ENCODE data around the gene GALNT2.

GALNT2 gene

GRCh38 chr1:230288641-230289349 is 221.8 kb downstream of the GALNT2 start:
- no peak for DNase-seq

- no peak for DNase-seq
Measured at GRCh38 chr1:230289350-230289644, 222.3 kb downstream of the GALNT2 start.

- no peak for DNase-seq
Measured at GRCh38 chr1:230291731-230292620, 224.9 kb downstream of the GALNT2 start.

- no peak for DNase-seq
Measured at GRCh38 chr1:230292689-230293389, 225.8 kb downstream of the GALNT2 start.

GRCh38 chr1:230293390-230293700 is 226.3 kb downstream of the GALNT2 start:
- no peak for DNase-seq

- DNase-seq = no peak
Measured at GRCh38 chr1:230295367-230295766, 228.3 kb downstream of the GALNT2 start.

- DNase-seq = no peak
Measured at GRCh38 chr1:230299191-230300006, 232.4 kb downstream of the GALNT2 start.

- no peak for DNase-seq
Measured at GRCh38 chr1:230300322-230301301, 233.6 kb downstream of the GALNT2 start.

- DNase-seq = no peak
Measured at GRCh38 chr1:230301322-230301721, 234.3 kb downstream of the GALNT2 start.

- no peak for DNase-seq
Measured at GRCh38 chr1:230301822-230302221, 234.8 kb downstream of the GALNT2 start.

- DNase-seq = no peak
Measured at GRCh38 chr1:230303069-230303468, 236.0 kb downstream of the GALNT2 start.

- DNase-seq = no peak
Measured at GRCh38 chr1:230303822-230304221, 236.8 kb downstream of the GALNT2 start.

- DNase-seq = peak; percentile 4
Measured at GRCh38 chr1:230306169-230306568, 239.1 kb downstream of the GALNT2 start.

- DNase-seq = no peak
Measured at GRCh38 chr1:230307213-230307612, 240.2 kb downstream of the GALNT2 start.

- DNase-seq = no peak
Measured at GRCh38 chr1:230308039-230308438, 241.0 kb downstream of the GALNT2 start.

- DNase-seq = no peak
Measured at GRCh38 chr1:230308821-230309220, 241.8 kb downstream of the GALNT2 start.

- DNase-seq = no peak
Measured at GRCh38 chr1:230309646-230310177, 242.7 kb downstream of the GALNT2 start.

GRCh38 chr1:230310381-230311163 is 243.5 kb downstream of the GALNT2 start:
- DNase-seq = peak; percentile 63

- no peak for DNase-seq
Measured at GRCh38 chr1:230312676-230313075, 245.6 kb downstream of the GALNT2 start.

- DNase-seq = no peak
Measured at GRCh38 chr1:230313453-230314141, 246.6 kb downstream of the GALNT2 start.
